Ovary (tissue), 9 donors: ENCODE data around the gene CDC20. TPM values are rescaled to one million over a fixed set of nuclear protein-coding genes. Genes with fewer than 3 reads are reported as not detected.

Experiments used
- DNase-seq, 5 donors: peaks; one replicate each; pipeline ENCODE4 v3.0.0-alpha.2; 2019 to 2020
- H3K27ac ChIP-seq, 2 donors: fragments of 200-600 bp; one replicate each; pipeline versions ENCODE4 v1.5.1 to v1.8.0; 2019 to 2022
- H3K27me3 ChIP-seq: fragments of 200-600 bp; one replicate; pipeline ENCODE4 v1.8.0; 2022
- H3K36me3 ChIP-seq: fragments of 200-600 bp; sonication (generic); one replicate; pipeline ENCODE4 v1.5.1; 2019
- H3K4me1 ChIP-seq: one replicate; pipeline ENCODE4 v1.8.1; 2013; ENCODE audit warnings: mild to moderate bottlenecking, moderate library complexity; ENCODE audit not compliant: insufficient read depth
- H3K4me3 ChIP-seq: fragments of 200-600 bp; sonication (generic); one replicate; pipeline ENCODE4 v1.5.1; 2017
- H3K9me3 ChIP-seq, 2 donors: fragments of 200-600 bp in 1 of 2; sonication (generic) in 1 of 2; one replicate each; pipeline versions ENCODE4 v1.5.1 to v1.8.1; 2013 to 2019; ENCODE audit warnings: mild to moderate bottlenecking in 1 of 2, moderate library complexity in 1 of 2
- EP300 ChIP-seq: sonication (generic); formaldehyde crosslinking; IDR thresholded peaks from one replicate; pipeline ENCODE4 v1.6.1; 2017; ENCODE audit warnings: antibody characterized with exemption
- POLR2A ChIP-seq: fragments of 450-650 bp; IDR thresholded peaks from one replicate; pipeline ENCODE4 v1.6.1; 2017; ENCODE audit warnings: antibody characterized with exemption, mild to moderate bottlenecking, moderate library complexity
- WGBS, 3 donors: extraction: QIAGEN DNeasy Blood & Tissue Kit in 1 of 3; methylation state at CpG; one replicate each; pipeline versions ENCODE4 v1.1.5 to v1.1.7; 2013 to 2017; 5-methylcytosine and 5-hydroxymethylcytosine counted together
- intact Hi-C, 4 donors: fragments of 100-400 bp; cut with DNase I; formaldehyde crosslinking; loops; one replicate each; pipeline versions ENCODE4 v1.11.0 to v1.15.1; 2022 to 2023
- polyA plus RNA-seq, 2 donors: library from polyadenylated mRNA; stranded (reverse); fragments of 200-250 nt in 1 of 2; fragments of 350-450 nt in 1 of 2; fragmentation: Illumina TruSeq in 1 of 2; extraction: RNeasy Lipid Tissue Mini Kit (QIAGEN cat#74804) in 1 of 2; gene quantifications; one replicate each; pipeline ENCODE4 v1.2.3, GENCODE V29; 2013 to 2014
- total RNA-seq, 7 donors: library from RNA; depleted of rRNA in 2 of 7; stranded (reverse); fragments of >200 nt in 2 of 7; fragmentation: NEBNext Ultra II Directional in 3 of 7; extraction: Animal tissue kit (Norgen Biotek cat#: 25700) in 3 of 7; gene quantifications; one replicate each; pipeline versions ENCODE4 v1.1.0 to v1.2.4, GENCODE V29; 2016 to 2023
- TF ChIP-seq, protein P1 (sequence below), 3 donors: fragments of 450-650 bp in 2 of 3; fragments of 200-600 bp in 1 of 3; IDR thresholded peaks; one replicate each; pipeline versions ENCODE4 v1.5.1 to v1.8.0; 2016 to 2022; ENCODE audit warnings: antibody characterized with exemption in 3 of 3, mild to moderate bottlenecking in 1 of 3
- donor health status: DM: no; HTN: no; CAD: no; lungs with moderate emphysema.
- donor health status: DM: no; HTN: no; CAD: no.
- donor health status: Bipolar disorder and iron deficiency.
- donor health status: DM: yes; HTN: yes; CAD: no.
- donor health status: DM: no; HTN: no; CAD: no.
- donor health status: DM: yes; HTN: yes; CAD: no.

CDC20 gene
- total and polyA plus RNA-seq, 9 donors = 0.50 to 2.9 (median 1.4) TPM; not detected in 1

DNA sequence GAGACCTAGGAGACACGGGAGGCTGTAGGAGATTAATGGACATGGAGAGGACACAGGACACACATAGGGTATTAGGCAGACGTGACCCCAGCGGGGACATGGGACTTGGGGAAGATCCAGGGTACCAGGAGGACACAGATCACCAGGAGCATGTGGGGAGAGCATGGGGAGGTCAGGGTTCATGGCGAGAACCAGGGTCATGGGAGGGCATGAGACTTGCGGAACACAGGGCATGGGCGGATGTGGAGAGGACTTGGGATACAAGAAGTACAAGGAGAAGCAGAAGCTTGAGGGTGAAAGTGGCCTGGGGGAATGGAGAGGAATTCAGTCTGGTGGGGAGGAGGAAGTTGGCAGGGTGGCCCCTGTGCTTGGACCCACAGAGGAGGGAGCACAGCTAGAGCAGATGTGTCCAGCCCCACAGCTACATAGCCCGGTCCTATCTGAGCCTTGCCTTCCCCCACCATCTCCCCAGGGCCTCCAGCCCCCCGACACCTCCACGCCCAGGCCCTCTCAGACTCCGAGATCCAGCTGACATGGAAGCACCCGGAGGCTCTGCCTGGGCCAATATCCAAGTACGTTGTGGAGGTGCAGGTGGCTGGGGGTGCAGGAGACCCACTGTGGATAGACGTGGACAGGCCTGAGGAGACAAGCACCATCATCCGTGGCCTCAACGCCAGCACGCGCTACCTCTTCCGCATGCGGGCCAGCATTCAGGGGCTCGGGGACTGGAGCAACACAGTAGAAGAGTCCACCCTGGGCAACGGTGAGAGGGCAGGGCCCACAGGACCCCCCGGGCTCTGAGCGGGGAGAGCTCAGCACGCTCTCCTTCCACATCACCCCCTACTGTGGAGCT lies 45.9 kb upstream of the CDC20 start:
- intact Hi-C loops = no loop called here
- 91 to 92% (median 91%) methylated on average over 21 to 24 of the region's 24 CpGs for WGBS, 3 donors
- no peak overlapping the region for H3K4me3 ChIP-seq
- H3K9me3 ChIP-seq = no peaks in the 10 kb centered on the region
- TF ChIP-seq EP300 (no peak), POLR2A (no peak)
- TF ChIP-seq, protein P1, sequence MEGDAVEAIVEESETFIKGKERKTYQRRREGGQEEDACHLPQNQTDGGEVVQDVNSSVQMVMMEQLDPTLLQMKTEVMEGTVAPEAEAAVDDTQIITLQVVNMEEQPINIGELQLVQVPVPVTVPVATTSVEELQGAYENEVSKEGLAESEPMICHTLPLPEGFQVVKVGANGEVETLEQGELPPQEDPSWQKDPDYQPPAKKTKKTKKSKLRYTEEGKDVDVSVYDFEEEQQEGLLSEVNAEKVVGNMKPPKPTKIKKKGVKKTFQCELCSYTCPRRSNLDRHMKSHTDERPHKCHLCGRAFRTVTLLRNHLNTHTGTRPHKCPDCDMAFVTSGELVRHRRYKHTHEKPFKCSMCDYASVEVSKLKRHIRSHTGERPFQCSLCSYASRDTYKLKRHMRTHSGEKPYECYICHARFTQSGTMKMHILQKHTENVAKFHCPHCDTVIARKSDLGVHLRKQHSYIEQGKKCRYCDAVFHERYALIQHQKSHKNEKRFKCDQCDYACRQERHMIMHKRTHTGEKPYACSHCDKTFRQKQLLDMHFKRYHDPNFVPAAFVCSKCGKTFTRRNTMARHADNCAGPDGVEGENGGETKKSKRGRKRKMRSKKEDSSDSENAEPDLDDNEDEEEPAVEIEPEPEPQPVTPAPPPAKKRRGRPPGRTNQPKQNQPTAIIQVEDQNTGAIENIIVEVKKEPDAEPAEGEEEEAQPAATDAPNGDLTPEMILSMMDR (IDR thresholded peaks at IDR 0.05) = no peak
- H3K36me3 ChIP-seq = no peaks in the 10 kb centered on the region
- no peak for DNase-seq
- H3K27me3 ChIP-seq = no peaks in the 10 kb centered on the region
- H3K27ac ChIP-seq = no peak overlapping the region
- no peaks in the 10 kb centered on the region for H3K4me1 ChIP-seq

DNA sequence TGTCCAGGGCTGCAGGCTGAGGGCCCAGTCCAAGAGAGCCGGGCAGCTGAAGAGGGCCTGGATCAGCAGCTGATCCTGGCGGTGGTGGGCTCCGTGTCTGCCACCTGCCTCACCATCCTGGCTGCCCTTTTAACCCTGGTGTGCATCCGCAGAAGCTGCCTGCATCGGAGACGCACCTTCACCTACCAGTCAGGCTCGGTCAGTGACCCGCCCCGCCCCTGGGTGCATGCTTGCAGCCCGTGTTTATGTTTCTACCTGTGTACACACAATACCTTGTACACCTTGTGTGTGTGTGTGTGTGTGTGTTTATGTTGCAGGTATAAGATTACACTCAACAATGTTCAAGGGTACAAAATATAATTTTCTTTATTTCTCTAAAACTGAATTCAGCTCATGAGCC lies 45.0 kb upstream of the CDC20 start:
- no peak for TF ChIP-seq POLR2A
- TF ChIP-seq EP300 = no peak
- TF ChIP-seq, protein P1 (IDR thresholded peaks at IDR 0.05) = no peak
- H3K27me3 ChIP-seq = no peaks in the 10 kb centered on the region
- H3K9me3 ChIP-seq = no peaks in the 10 kb centered on the region
- no peak overlapping the region for H3K4me3 ChIP-seq
- intact Hi-C loops = no loop called here
- H3K36me3 ChIP-seq = no peaks in the 10 kb centered on the region
- no peak for DNase-seq
- H3K27ac ChIP-seq = no peak overlapping the region
- H3K4me1 ChIP-seq = no peaks in the 10 kb centered on the region
- 93 to 99% (median 93%) methylated on average over 10 of the region's 10 CpGs for WGBS, 3 donors

DNA sequence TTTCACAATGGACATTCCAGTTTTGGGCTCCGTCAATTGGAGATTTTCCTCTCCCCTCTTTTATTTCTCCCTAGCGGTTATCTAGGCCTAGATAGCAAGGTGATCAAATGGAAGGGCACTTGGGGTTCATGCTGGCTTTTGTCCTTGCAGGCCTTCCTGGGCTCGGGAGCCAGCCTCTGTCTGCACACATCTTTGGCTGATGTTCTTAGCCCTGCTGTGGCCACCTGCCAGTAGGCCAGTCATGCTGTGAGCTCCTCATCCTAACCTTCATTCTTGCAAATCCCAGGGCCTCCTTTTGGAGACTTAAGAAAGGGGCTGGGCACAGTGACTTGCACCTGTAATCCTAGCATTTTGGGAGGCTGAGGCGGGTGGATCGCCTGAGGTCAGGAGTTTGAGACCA lies 44.5 kb upstream of the CDC20 start:
- Histone ChIP-seq H3K36me3 (no peaks in the 10 kb centered on the region), H3K27me3 (no peaks in the 10 kb centered on the region), H3K9me3 (no peaks in the 10 kb centered on the region), H3K4me3 (no peak overlapping the region), H3K4me1 (no peaks in the 10 kb centered on the region), H3K27ac (no peak overlapping the region)
- 93 to 96% (median 94%) methylated on average over 5 of the region's 5 CpGs for WGBS, 3 donors
- TF ChIP-seq POLR2A (no peak), EP300 (no peak)
- TF ChIP-seq, protein P1 (IDR thresholded peaks at IDR 0.05) = no peak
- DNase-seq = no peak
- intact Hi-C loops = no loop called here

DNA sequence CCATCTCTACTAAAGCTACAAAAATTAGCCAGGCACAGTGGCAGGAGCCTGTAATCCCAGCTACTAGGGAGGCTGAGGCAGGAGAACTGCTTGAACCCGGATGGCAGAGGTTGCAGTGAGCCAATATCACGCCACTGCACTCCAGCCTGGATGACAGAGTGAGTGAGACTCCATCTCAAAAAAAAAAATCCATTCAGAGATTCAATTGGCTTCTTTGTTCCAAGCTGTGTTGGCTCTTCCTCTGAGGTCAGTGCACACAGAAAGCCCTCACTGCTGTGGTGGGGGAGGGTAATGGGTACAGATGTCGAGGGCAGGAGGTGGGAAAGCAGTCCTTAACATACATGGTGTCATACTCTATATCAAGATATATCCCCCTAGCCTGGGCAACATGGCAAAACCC lies 43.3 kb upstream of the CDC20 start:
- no peaks in the 10 kb centered on the region for H3K36me3 ChIP-seq
- H3K4me1 ChIP-seq = no peaks in the 10 kb centered on the region
- TF ChIP-seq, protein P1 (IDR thresholded peaks at IDR 0.05) = no peak
- no peak for TF ChIP-seq EP300
- TF ChIP-seq POLR2A = no peak
- no peak overlapping the region for H3K27ac ChIP-seq
- 80 to 94% (median 91%) methylated on average over 3 of the region's 3 CpGs for WGBS, 3 donors
- no peaks in the 10 kb centered on the region for H3K9me3 ChIP-seq
- no peaks in the 10 kb centered on the region for H3K27me3 ChIP-seq
- DNase-seq = no peak
- H3K4me3 ChIP-seq = no peak overlapping the region
- intact Hi-C loops = no loop called here
